IMR-90 (cell line): ENCODE data around the gene CD82. TPM values are rescaled to one million over a fixed set of nuclear protein-coding genes. Genes with fewer than 3 reads are reported as not detected.

Experiments
- ATAC-seq: fragments of 200-7000 bp; cut with Tn5 transposase; 2 replicates; pipeline ENCODE4 v1.9.1; 2020; ENCODE audit warnings: low read depth, mild to moderate bottlenecking, moderate library complexity
- BruUV-seq: library from RNA; stranded (reverse); fragments of 400-500 nt; replicated peaks from 2 replicates; lab custom pipeline; 2021; lab: Mats Ljungman, UMichigan
- CTCF ChIA-PET: fragments of 300-600 bp; formaldehyde crosslinking; extraction: SDS; loops from one replicate; lab custom pipeline; 2021; ENCODE audit warnings: antibody characterized with exemption; lab: Yijun Ruan, JAX
- POLR2A ChIA-PET: fragments of 300-600 bp; sonication (Branson Sonifier 250); formaldehyde crosslinking; loops from one replicate; lab custom pipeline; 2022; ENCODE audit warnings: antibody characterized with exemption; ENCODE audit not compliant: unreplicated experiment; lab: Charles Lee
- DNase-seq: peaks from one replicate; pipeline ENCODE4 v3.0.0; 2013
- H2AFZ ChIP-seq: replicated peaks from 2 replicates; pipeline ENCODE3; 2013; ENCODE audit warnings: low read length, mild to moderate bottlenecking; ENCODE audit not compliant: poor library complexity
- H2AK5ac ChIP-seq: 2 replicates; pipeline ENCODE4 v1.6.1; 2013; ENCODE audit warnings: low read depth, low read length, inconsistent platforms
- H2AK9ac ChIP-seq: replicated peaks from 2 replicates; pipeline ENCODE3; 2013; ENCODE audit warnings: mild to moderate bottlenecking, low read depth, low read length, moderate library complexity; ENCODE audit not compliant: poor library complexity
- H2BK120ac ChIP-seq: 2 replicates; pipeline ENCODE4 v1.6.1; 2013; ENCODE audit warnings: low read depth, low read length, inconsistent platforms
- H2BK15ac ChIP-seq: 3 replicates; pipeline ENCODE4 v1.6.1; 2013; ENCODE audit warnings: low read depth, low read length, inconsistent platforms
- H2BK20ac ChIP-seq: 2 replicates; pipeline ENCODE4 v1.6.1; 2013; ENCODE audit warnings: low read depth, mild to moderate bottlenecking, inconsistent platforms, low read length, moderate library complexity
- H2BK5ac ChIP-seq: 2 replicates; pipeline ENCODE4 v1.6.1; 2013; ENCODE audit warnings: mild to moderate bottlenecking, low read depth, low read length, inconsistent platforms; ENCODE audit not compliant: poor library complexity, severe bottlenecking
- H3K14ac ChIP-seq: replicated peaks from 2 replicates; pipeline ENCODE4 v1.6.1; 2013; ENCODE audit warnings: low read depth, low read length, inconsistent platforms
- H3K18ac ChIP-seq: 2 replicates; pipeline ENCODE4 v1.6.1; 2013; ENCODE audit warnings: low read depth, low read length, control low read depth
- H3K23ac ChIP-seq: 2 replicates; pipeline ENCODE4 v1.6.1; 2013; ENCODE audit warnings: low read depth, low read length, inconsistent platforms
- H3K27ac ChIP-seq: 2 replicates; pipeline ENCODE4 v1.5.1; 2013; ENCODE audit warnings: mild to moderate bottlenecking, control low read depth, low read length; ENCODE audit not compliant: insufficient read depth
- H3K27me3 ChIP-seq: 2 replicates; pipeline ENCODE4 v1.6.1; 2013; ENCODE audit warnings: low read length; ENCODE audit not compliant: control insufficient read depth, insufficient read depth
- H3K36me3 ChIP-seq: 2 replicates; pipeline ENCODE4 v1.6.1; 2013; ENCODE audit warnings: low read length, mixed read lengths; ENCODE audit not compliant: control insufficient read depth, insufficient read depth
- H3K4ac ChIP-seq: 2 replicates; pipeline ENCODE4 v1.6.1; 2013; ENCODE audit warnings: low read depth, low read length, inconsistent platforms
- H3K4me1 ChIP-seq: 2 replicates; pipeline ENCODE4 v1.6.1; 2013; ENCODE audit warnings: low read length, mixed read lengths; ENCODE audit not compliant: control insufficient read depth, insufficient read depth
- H3K4me2 ChIP-seq: 2 replicates; pipeline ENCODE4 v1.6.1; 2013; ENCODE audit warnings: low read depth, mild to moderate bottlenecking, control low read depth, low read length, moderate library complexity
- H3K4me3 ChIP-seq: 2 replicates; pipeline ENCODE4 v1.5.1; 2013; ENCODE audit warnings: low read depth, mild to moderate bottlenecking, control low read depth, low read length, moderate library complexity; ENCODE audit not compliant: insufficient read depth
- H3K56ac ChIP-seq: 2 replicates; pipeline ENCODE4 v1.6.1; 2013; ENCODE audit warnings: low read length, inconsistent platforms; ENCODE audit not compliant: insufficient read depth; ENCODE audit errors: extremely low read depth
- H3K79me1 ChIP-seq, 2 experiments: 2 replicates each; pipeline ENCODE4 v1.6.1; 2013; ENCODE audit warnings: low read length in 2 of 2, inconsistent platforms in 1 of 2, low read depth in 1 of 2
- H3K9ac ChIP-seq: 2 replicates; pipeline ENCODE4 v1.6.1; 2013; ENCODE audit warnings: low read depth, low read length, control low read depth
- H3K9me1 ChIP-seq: 2 replicates; pipeline ENCODE4 v1.6.1; 2013; ENCODE audit warnings: low read length, inconsistent platforms; ENCODE audit not compliant: insufficient read depth
- H3K9me3 ChIP-seq: 2 replicates; pipeline ENCODE4 v1.6.1; 2013; ENCODE audit warnings: low read length; ENCODE audit not compliant: control insufficient read depth, insufficient read depth
- H4K20me1 ChIP-seq: 2 replicates; pipeline ENCODE4 v1.6.1; 2013; ENCODE audit warnings: low read length, inconsistent platforms; ENCODE audit not compliant: insufficient read depth
- H4K5ac ChIP-seq: 2 replicates; pipeline ENCODE4 v1.6.1; 2013; ENCODE audit warnings: mild to moderate bottlenecking, low read depth, low read length, control low read depth
- H4K8ac ChIP-seq, 2 experiments: 2 replicates each; pipeline ENCODE4 v1.6.1; 2013; ENCODE audit warnings: low read depth in 2 of 2, low read length in 2 of 2, control low read depth in 1 of 2, inconsistent platforms in 1 of 2
- H4K91ac ChIP-seq: 2 replicates; pipeline ENCODE4 v1.6.1; 2013; ENCODE audit warnings: low read depth, low read length, inconsistent platforms; ENCODE audit not compliant: insufficient read depth
- FOS ChIP-seq: fragments of 150-350 bp; IDR thresholded peaks from 2 replicates; pipeline ENCODE4 v1.6.1; 2016; ENCODE audit warnings: low read depth, low read length
- MAZ ChIP-seq: IDR thresholded peaks from 2 replicates; pipeline ENCODE4 v1.6.1; 2012; ENCODE audit warnings: low read depth, mild to moderate bottlenecking, low read length, improper control_type of control experiment, moderate library complexity, borderline replicate concordance
- NFE2L2 ChIP-seq: fragments of 150-350 bp; IDR thresholded peaks from 2 replicates; pipeline ENCODE4 v1.6.1; 2016; ENCODE audit warnings: low read depth, mild to moderate bottlenecking, low read length
- WGBS, 2 experiments: methylation state at CpG; one replicate each; pipeline versions ENCODE4 v1.1.5 to v1.1.7; 2013; ENCODE audit warnings: missing lambda C conversion rate in 2 of 2; ENCODE audit not compliant: insufficient read length in 1 of 2; ENCODE audit errors: extremely low coverage in 2 of 2; 5-methylcytosine and 5-hydroxymethylcytosine counted together
- dilution Hi-C: fragments of 300-500 bp; cut with HindIII; formaldehyde crosslinking; loops from one replicate; pipeline ENCODE4 v1.14.3; 2018; ENCODE audit warnings: low sequenced_read_pairs; ENCODE audit not compliant: unreplicated experiment
- in situ Hi-C: fragments of 300-500 bp; cut with MboI; formaldehyde crosslinking; loops from 3 replicates; pipeline ENCODE4 v1.14.3; 2019; ENCODE audit warnings: low sequenced_read_pairs, inconsistent platforms, mixed read lengths
- intact Hi-C: fragments of 100-400 bp; cut with micrococcal nuclease; formaldehyde crosslinking; loops from 2 replicates; pipeline ENCODE4 v1.10.0; 2022
- polyA plus RNA-seq, 3 experiments: library from polyadenylated mRNA; depleted of rRNA; stranded (reverse); fragments of >200 nt; gene quantifications; 2 replicates each; pipeline ENCODE4 v1.2.3, GENCODE V29; 2012; ENCODE audit warnings: low replicate concordance in 1 of 3
- total RNA-seq: library from RNA; depleted of rRNA; stranded (reverse); fragments of >200 nt; gene quantifications from 2 replicates; pipeline ENCODE4 v1.2.3, GENCODE V29; 2012

CD82 gene
- total and polyA plus RNA-seq, 2 of the 4 experiments (the other 2 are of a cell fraction) = 32.8 to 49.4 TPM

GRCh38 chr11:44634401-44635281, 69.2 kb downstream of the CD82 start:
- no peak overlapping the region for H3K14ac ChIP-seq
- H4K91ac ChIP-seq = no peak overlapping the region
- no peaks in the 10 kb centered on the region for H3K79me1 ChIP-seq
- peak overlapping the region; percentile 15; the same call in 1 of the 2 replicates for H2BK120ac ChIP-seq
- peaks cover 8% of the 10 kb centered on the region for H3K9me1 ChIP-seq
- no peak overlapping the region for H2BK20ac ChIP-seq
- DNase-seq (peak; percentile 79), ATAC-seq (peak; percentile 79)
- peaks cover 6% of the 10 kb centered on the region for H3K27me3 ChIP-seq
- no peak overlapping the region for H4K8ac ChIP-seq
- in situ Hi-C loops (no loop called here), dilution Hi-C loops (no loop called here), intact Hi-C loops (loop anchor here (5.0 kb wide), 1 partner anchor 93 kb away; the partner anchor contains the start of gene TSPAN18)
- H4K20me1 ChIP-seq = no peaks in the 10 kb centered on the region; the same call in 1 of the 2 replicates
- peak overlapping the region; percentile 88 for H2AK9ac ChIP-seq
- CTCF ChIA-PET = interaction anchor here (0.6 to 0.7 kb wide), 2 partner anchors 277 to 569 kb away, joined by 3 to 7 read pairs; no protein-coding TSS in a partner anchor
- 13% methylated on average over 4 of the region's 24 CpGs; no CpG with 5 or more reads in 1 of the 2 experiments for WGBS, 2 experiments
- no peaks in the 10 kb centered on the region for H3K36me3 ChIP-seq
- TF ChIP-seq NFE2L2 (no peak), MAZ (peak; percentile 53; the same call in 1 of the 2 replicates), FOS (peak; percentile 54; the same call in 1 of the 2 replicates)
- H2AFZ ChIP-seq = peak overlapping the region; percentile 72
- no peak overlapping the region for H2BK15ac ChIP-seq
- H2AK5ac ChIP-seq = peak overlapping the region; percentile 93
- no peak overlapping the region for H3K56ac ChIP-seq
- peak overlapping the region; percentile 49; the same call in 1 of the 2 replicates for H3K23ac ChIP-seq
- no peak overlapping the region for H3K18ac ChIP-seq
- no peak overlapping the region for H4K5ac ChIP-seq
- no peak overlapping the region for H3K27ac ChIP-seq
- no peak overlapping the region for H3K9ac ChIP-seq
- no peak overlapping the region for H3K4me3 ChIP-seq
- H2BK5ac ChIP-seq = no peak overlapping the region
- H3K4me2 ChIP-seq = peak overlapping the region; percentile 53; the same call in 1 of the 2 replicates
- H3K4ac ChIP-seq = no peak overlapping the region
- BruUV-seq = no TSS peak
- POLR2A ChIA-PET = interaction anchor here (0.6 kb wide), 2 partner anchors 59 to 501 kb away, joined by 3 to 4 read pairs; no protein-coding TSS in a partner anchor
- H3K9me3 ChIP-seq = no peaks in the 10 kb centered on the region
- peaks cover 7% of the 10 kb centered on the region for H3K4me1 ChIP-seq
